HuH-7 (cell line): ENCODE data around the gene PIAS4.

ENCODE experiments used
- DNase-seq: peaks from one replicate; pipeline ENCODE4 v3.0.0; 2011; ENCODE audit warnings: low spot score

PIAS4 gene

GRCh38 chr19:3977242-3978143, 30.0 kb upstream of the PIAS4 start:
- no peak for DNase-seq

- DNase-seq = no peak
These were observed 29.4 kb upstream of the PIAS4 start for GRCh38 chr19:3978145-3978544.

- no peak for DNase-seq
These were observed 28.3 kb upstream of the PIAS4 start for GRCh38 chr19:3979289-3979673.

- no peak for DNase-seq
These were observed 27.7 kb upstream of the PIAS4 start for GRCh38 chr19:3979674-3980352.

GRCh38 chr19:3980353-3981251, 26.9 kb upstream of the PIAS4 start:
- DNase-seq = no peak

GRCh38 chr19:3981373-3981735, 26.2 kb upstream of the PIAS4 start:
- DNase-seq = no peak

- no peak for DNase-seq
These were observed 25.5 kb upstream of the PIAS4 start for GRCh38 chr19:3981736-3982681.

- DNase-seq = no peak
These were observed 24.6 kb upstream of the PIAS4 start for GRCh38 chr19:3982701-3983541.

GRCh38 chr19:3983542-3983914, 24.0 kb upstream of the PIAS4 start:
- DNase-seq = no peak

- DNase-seq = no peak
These were observed 23.5 kb upstream of the PIAS4 start for GRCh38 chr19:3983936-3984583.

GRCh38 chr19:3984584-3984907, 23.0 kb upstream of the PIAS4 start:
- no peak for DNase-seq

- DNase-seq = peak; percentile 91
These were observed 22.5 kb upstream of the PIAS4 start, which contains the start of gene EEF2 for GRCh38 chr19:3984908-3985642. Gene EEF2 (minus strand): TSS chr19:3985463. CDS start chr19:3985380, 83 bp downstream.

GRCh38 chr19:3985643-3986259, 21.8 kb upstream of the PIAS4 start:
- no peak for DNase-seq

GRCh38 chr19:3986260-3987041, 21.1 kb upstream of the PIAS4 start:
- peak; percentile 62 for DNase-seq

- DNase-seq = peak; percentile 63
These were observed 19.7 kb upstream of the PIAS4 start for GRCh38 chr19:3987619-3988371.

GRCh38 chr19:3990815-3991117, 16.8 kb upstream of the PIAS4 start:
- no peak for DNase-seq

- DNase-seq = no peak
These were observed 11.9 kb upstream of the PIAS4 start for GRCh38 chr19:3995607-3996006.
